Mammary epithelial cell (primary cell): Measurements from ENCODE around the gene MYO10.

ENCODE experiments used
- CTCF ChIP-seq, 2 donors: IDR thresholded peaks in 1 of 2; conservative IDR thresholded peaks in 1 of 2; 2 replicates each; pipeline ENCODE4 v1.5.1; 2011 to 2012; ENCODE audit warnings: inconsistent platforms in 2 of 2, low read length in 2 of 2, mild to moderate bottlenecking in 2 of 2, control low read depth in 1 of 2, low read depth in 1 of 2; ENCODE audit not compliant: insufficient read depth in 1 of 2; ENCODE audit errors: extremely low read depth in 1 of 2
- EZH2 ChIP-seq: IDR thresholded peaks from 2 replicates; pipeline ENCODE4 v1.6.1; 2012; ENCODE audit warnings: low read length, inconsistent platforms, borderline replicate concordance

- TF ChIP-seq CTCF (conservative IDR thresholded peaks at IDR 0.05 in 1 of 2, IDR thresholded peaks at IDR 0.05 in 1 of 2; ENCODE audit: extremely low read depth in 1 of 2, insufficient read depth in 1 of 2, low read depth in 1 of 2, low read length in 2 of 2) (no peak), EZH2 (no peak)
Observed at GRCh38 chr5:16736158-16736995, 199.7 kb downstream of the MYO10 start.
